OCI-LY7 (cell line): Measurements from ENCODE around the gene ETS2.

Experiments used
- CTCF ChIP-seq: fragments of 200-600 bp; sonication (generic); conservative IDR thresholded peaks from 2 replicates; pipeline ENCODE4 v1.5.1; 2014; ENCODE audit warnings: mild to moderate bottlenecking, antibody characterized with exemption, low read length, moderate library complexity, mixed read lengths
- EZH2phosphoT487 ChIP-seq: fragments of 200-600 bp; sonication (generic); IDR thresholded peaks from 2 replicates; pipeline ENCODE4 v1.6.1; 2018; ENCODE audit warnings: low read depth, borderline replicate concordance, mild to moderate bottlenecking, mixed run types, antibody characterized with exemption, low read length, moderate library complexity, mixed read lengths

- TF ChIP-seq CTCF (no peak), EZH2phosphoT487 (no peak)
These were observed 35.7 kb downstream of the ETS2 start for GRCh38 chr21:38841472-38841871.
